Nephron progenitor cell (in vitro differentiated cells): ENCODE results near the gene RAP2C.

Source experiments
- DNase-seq: peaks from one replicate; pipeline ENCODE4 v3.0.0; 2021
- H3K27ac Mint-ChIP-seq: 2 replicates; pipeline ENCODE4 v1.8.0; 2021; ENCODE audit warnings: mild to moderate bottlenecking, moderate library complexity, mixed read lengths
- H3K27me3 Mint-ChIP-seq: 2 replicates; pipeline ENCODE4 v1.8.0; 2021; ENCODE audit warnings: mild to moderate bottlenecking, low read depth, mixed read lengths; ENCODE audit not compliant: poor library complexity
- H3K36me3 Mint-ChIP-seq: 2 replicates; pipeline ENCODE4 v1.8.0; 2021; ENCODE audit warnings: low read depth, mixed read lengths
- H3K4me1 Mint-ChIP-seq: 2 replicates; pipeline ENCODE4 v1.8.0; 2021; ENCODE audit warnings: mixed read lengths
- H3K4me3 Mint-ChIP-seq: 2 replicates; pipeline ENCODE4 v1.8.0; 2021; ENCODE audit warnings: mild to moderate bottlenecking, moderate library complexity, mixed read lengths
- H3K9me3 Mint-ChIP-seq: 2 replicates; pipeline ENCODE4 v1.8.0; 2021; ENCODE audit warnings: mild to moderate bottlenecking, moderate library complexity, mixed read lengths
- CTCF ChIP-seq: fragments of 200-600 bp; sonication (generic); IDR thresholded peaks from 2 replicates; pipeline ENCODE4 v1.5.0; 2021; ENCODE audit warnings: antibody characterized with exemption

Gene RAP2C

GRCh38 chrX:132209527-132209926 lies 9.7 kb downstream of the RAP2C start:
- Mint-ChIP-seq H3K27ac (no peak overlapping the region), H3K4me3 (no peak overlapping the region), H3K36me3 (peaks cover 80% of the 10 kb centered on the region), H3K9me3 (no peaks in the 10 kb centered on the region), H3K4me1 (peaks cover 39% of the 10 kb centered on the region), H3K27me3 (no peaks in the 10 kb centered on the region)
- no peak for TF ChIP-seq CTCF
- no peak for DNase-seq

GRCh38 chrX:132208422-132208821 lies 10.8 kb downstream of the RAP2C start:
- Mint-ChIP-seq H3K27me3 (no peaks in the 10 kb centered on the region), H3K27ac (no peak overlapping the region), H3K36me3 (peaks cover 74% of the 10 kb centered on the region), H3K4me3 (no peak overlapping the region), H3K4me1 (peaks cover 33% of the 10 kb centered on the region), H3K9me3 (no peaks in the 10 kb centered on the region)
- no peak for TF ChIP-seq CTCF
- no peak for DNase-seq

- no peaks in the 10 kb centered on the region for H3K9me3 Mint-ChIP-seq
- H3K4me1 Mint-ChIP-seq: peaks cover 31% of the 10 kb centered on the region
- H3K27me3 Mint-ChIP-seq: no peaks in the 10 kb centered on the region
- no peak for TF ChIP-seq CTCF
- H3K4me3 Mint-ChIP-seq: no peak overlapping the region
- no peak for DNase-seq
- H3K27ac Mint-ChIP-seq: peak overlapping the region; percentile 56
- H3K36me3 Mint-ChIP-seq: peaks cover 76% of the 10 kb centered on the region
Observed at GRCh38 chrX:132207996-132208395, 11.3 kb downstream of the RAP2C start.

- TF ChIP-seq CTCF: no peak
- H3K27ac Mint-ChIP-seq: peak overlapping the region; percentile 83
- H3K27me3 Mint-ChIP-seq: no peaks in the 10 kb centered on the region
- H3K4me1 Mint-ChIP-seq: peaks cover 15% of the 10 kb centered on the region
- H3K9me3 Mint-ChIP-seq: no peaks in the 10 kb centered on the region
- DNase-seq: no peak
- peaks cover 61% of the 10 kb centered on the region for H3K36me3 Mint-ChIP-seq
- no peak overlapping the region for H3K4me3 Mint-ChIP-seq
Observed at GRCh38 chrX:132206259-132206658, 13.0 kb downstream of the RAP2C start.

- Mint-ChIP-seq H3K4me3 (no peak overlapping the region), H3K9me3 (no peaks in the 10 kb centered on the region), H3K27me3 (no peaks in the 10 kb centered on the region), H3K36me3 (peaks cover 45% of the 10 kb centered on the region), H3K4me1 (peaks cover 15% of the 10 kb centered on the region), H3K27ac (no peak overlapping the region)
- DNase-seq: no peak
- TF ChIP-seq CTCF: no peak
Observed at GRCh38 chrX:132204629-132205028, 14.6 kb downstream of the RAP2C start.

- DNase-seq: no peak
- H3K27ac Mint-ChIP-seq: no peak overlapping the region
- TF ChIP-seq CTCF: no peak
- peaks cover 16% of the 10 kb centered on the region for H3K36me3 Mint-ChIP-seq
- no peak overlapping the region for H3K4me3 Mint-ChIP-seq
- H3K9me3 Mint-ChIP-seq: peaks cover 6% of the 10 kb centered on the region
- H3K4me1 Mint-ChIP-seq: peaks cover 14% of the 10 kb centered on the region
- no peaks in the 10 kb centered on the region for H3K27me3 Mint-ChIP-seq
Observed at GRCh38 chrX:132200976-132201375, 18.3 kb downstream of the RAP2C start.
